ENCODE data around the gene CBX6. TPM values are rescaled to one million over a fixed set of nuclear protein-coding genes. Genes with fewer than 3 reads are reported as not detected.

The CBX6 gene
- total and polyA plus RNA-seq, 2 of the 8 experiments (the other 6 are each of a cell fraction or from before 2014, with no cell fraction given): 10.6 to 27.5 TPM

GRCh38 chr22:38901111-38901641, 29.2 kb upstream of the CBX6 start:
- Histone ChIP-seq H2BK5ac (ENCODE audit: low read depth, low read length) (no peak overlapping the region), H3K9me3 (ENCODE audit: insufficient read depth in 2 of 2, low read depth in 1 of 2, low read length in 1 of 2) (peaks cover 12 to 14% of the 10 kb centered on the region in 2 experiments), H3K9ac (replicated peaks in 1 of 4; ENCODE audit: extremely low read depth in 1 of 4, low read depth in 3 of 4, low read length in 3 of 4) (no peak overlapping the region), H3K18ac (ENCODE audit: extremely low read depth, low read length) (no peak overlapping the region), H3K27me3 (replicated peaks in 1 of 4; ENCODE audit: control insufficient read depth in 3 of 4, extremely low read depth in 1 of 4, insufficient read depth in 3 of 4, low read length in 3 of 4) (no peaks in the 10 kb centered on the region), H4K5ac (ENCODE audit: insufficient read length, low read depth, low read length) (no peak overlapping the region), H3K79me2 (ENCODE audit: control insufficient read depth in 1 of 2, insufficient read depth in 2 of 2, low read length in 2 of 2) (no peaks in the 10 kb centered on the region), H3K14ac (ENCODE audit: insufficient read length) (no peak overlapping the region), H3K56ac (replicated peaks; ENCODE audit: insufficient read length, low read depth, low read length) (no peak overlapping the region), H2BK20ac (ENCODE audit: low read length) (no peak overlapping the region), H3K4me2 (ENCODE audit: insufficient read depth in 1 of 2, low read depth in 2 of 2, low read length in 2 of 2) (no peak overlapping the region), H3K23me2 (ENCODE audit: low read depth, low read length) (no peaks in the 10 kb centered on the region), H2AK5ac (ENCODE audit: low read depth, low read length) (no peak overlapping the region), H4K8ac (ENCODE audit: extremely low read depth, insufficient read depth, low read length) (no peak overlapping the region), H3K23ac (ENCODE audit: insufficient read length) (no peak overlapping the region), H3K79me1 (ENCODE audit: low read depth, low read length) (no peaks in the 10 kb centered on the region), H4K20me1 (replicated peaks in 1 of 2; ENCODE audit: control insufficient read depth in 1 of 2, insufficient read depth in 2 of 2, low read length in 2 of 2) (no peaks in the 10 kb centered on the region), H2AFZ (ENCODE audit: low read length) (no peak overlapping the region), H4K91ac (replicated peaks; ENCODE audit: insufficient read length, low read length) (no peak overlapping the region), H3K27ac (ENCODE audit: low read depth, low read length) (no peak overlapping the region), H3K4me3 (ENCODE audit: extremely low read depth in 1 of 4, insufficient read depth in 2 of 4, low read depth in 3 of 4, low read length in 4 of 4) (no peak overlapping the region), H3K4me1 (replicated peaks in 1 of 4; ENCODE audit: control insufficient read depth in 3 of 4, insufficient read depth in 4 of 4, low read length in 3 of 4) (no peaks in the 10 kb centered on the region), H2BK120ac (replicated peaks; ENCODE audit: low read depth, low read length) (no peak overlapping the region), H3K36me3 (ENCODE audit: control insufficient read depth in 2 of 4, insufficient read depth in 4 of 4, low read length in 3 of 4) (no peaks in the 10 kb centered on the region), H2BK15ac (ENCODE audit: low read length) (no peak overlapping the region), H2BK12ac (ENCODE audit: low read depth, low read length) (no peak overlapping the region), H3K4ac (replicated peaks; ENCODE audit: insufficient read length, low read depth, low read length) (no peak overlapping the region)
- FAIRE-seq (no peak), DNase-seq (ENCODE audit: low read depth in 1 of 2, low spot score in 2 of 2) (no peak)
- TF ChIP-seq FOSL1 (IDR thresholded peaks at IDR 0.05; ENCODE audit: insufficient read depth, low read depth, low read length): no peak
- TF ChIP-seq EGR1 (IDR thresholded peaks at IDR 0.05; ENCODE audit: borderline replicate concordance, low read depth, low read length): no peak
- no peak for TF ChIP-seq CBX5 (IDR thresholded peaks at IDR 0.05; ENCODE audit: low read depth, low read length)
- TF ChIP-seq MAFK (IDR thresholded peaks at IDR 0.05; ENCODE audit: low read depth, low read length): no peak
- no peak for TF ChIP-seq BRCA1 (IDR thresholded peaks at IDR 0.05; ENCODE audit: low read depth, low read length)
- no peak for TF ChIP-seq GABPA (IDR thresholded peaks at IDR 0.05; ENCODE audit: borderline replicate concordance, insufficient read depth, low read length)
- no peak for TF ChIP-seq NANOG (IDR thresholded peaks at IDR 0.05; ENCODE audit: insufficient read depth, low read depth, low read length, poor library complexity, severe bottlenecking)
- TF ChIP-seq POU5F1 (IDR thresholded peaks at IDR 0.05; ENCODE audit: low read depth, low read length): no peak
- TF ChIP-seq, protein P1, sequence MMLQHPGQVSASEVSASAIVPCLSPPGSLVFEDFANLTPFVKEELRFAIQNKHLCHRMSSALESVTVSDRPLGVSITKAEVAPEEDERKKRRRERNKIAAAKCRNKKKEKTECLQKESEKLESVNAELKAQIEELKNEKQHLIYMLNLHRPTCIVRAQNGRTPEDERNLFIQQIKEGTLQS (IDR thresholded peaks at IDR 0.05; ENCODE audit: insufficient read depth, low read depth, low read length): no peak
- TF ChIP-seq BACH1 (IDR thresholded peaks at IDR 0.05; ENCODE audit: low read length): no peak
- TF ChIP-seq JUN (IDR thresholded peaks at IDR 0.05; ENCODE audit: low read depth, low read length): no peak
- TF ChIP-seq, protein P2, sequence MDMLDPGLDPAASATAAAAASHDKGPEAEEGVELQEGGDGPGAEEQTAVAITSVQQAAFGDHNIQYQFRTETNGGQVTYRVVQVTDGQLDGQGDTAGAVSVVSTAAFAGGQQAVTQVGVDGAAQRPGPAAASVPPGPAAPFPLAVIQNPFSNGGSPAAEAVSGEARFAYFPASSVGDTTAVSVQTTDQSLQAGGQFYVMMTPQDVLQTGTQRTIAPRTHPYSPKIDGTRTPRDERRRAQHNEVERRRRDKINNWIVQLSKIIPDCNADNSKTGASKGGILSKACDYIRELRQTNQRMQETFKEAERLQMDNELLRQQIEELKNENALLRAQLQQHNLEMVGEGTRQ (IDR thresholded peaks at IDR 0.05; ENCODE audit: low read length): no peak
- no peak for TF ChIP-seq ASH2L (IDR thresholded peaks at IDR 0.05; ENCODE audit: low read length)
- CTCF ChIA-PET (ENCODE audit: partially characterized antibody): interaction anchor here (1.1 to 1.3 kb wide), 3 partner anchors 20 to 32 kb away, joined by 3 to 5 read pairs (median 4); no protein-coding TSS in a partner anchor
- 90% methylated on average over 5 of the region's 5 CpGs; no CpG with 5 or more reads in 1 of the 2 experiments for WGBS, 2 experiments (ENCODE audit: extremely low coverage in 1 of 2, insufficient coverage in 1 of 2, insufficient read length in 1 of 2, insufficient replicate concordance in 2 of 2, low coverage in 1 of 2, low lambda C conversion rate in 2 of 2, missing lambda C conversion rate in 1 of 2)
- POLR2A ChIA-PET (ENCODE audit: partially characterized antibody): no interaction called here
